Measurements from ENCODE around the gene ZNF438. TPM values are rescaled to one million over a fixed set of nuclear protein-coding genes. Genes with fewer than 3 reads are reported as not detected.

Gene ZNF438
- total and polyA plus RNA-seq, 2 of the 4 experiments (the other 2 are of a cell fraction): 1.8 to 2.9 TPM

- Histone ChIP-seq H3K9ac (ENCODE audit: low read depth, low read length) (no peak overlapping the region), H3K9me3 (ENCODE audit: control insufficient read depth, insufficient read depth, low read length) (no peaks in the 10 kb centered on the region), H4K20me1 (ENCODE audit: insufficient read depth, low read length) (no peaks in the 10 kb centered on the region), H3K23ac (ENCODE audit: low read depth, low read length) (no peak overlapping the region), H3K4me1 (ENCODE audit: control insufficient read depth, insufficient read depth, low read length) (peaks cover 2% of the 10 kb centered on the region), H3K4ac (ENCODE audit: low read depth, low read length) (no peak overlapping the region), H2AFZ (replicated peaks; ENCODE audit: low read length, poor library complexity) (no peak overlapping the region), H2AK9ac (replicated peaks; ENCODE audit: low read depth, low read length, poor library complexity) (no peak overlapping the region), H2BK20ac (ENCODE audit: low read depth, low read length) (no peak overlapping the region), H4K91ac (ENCODE audit: insufficient read depth, low read depth, low read length) (no peak overlapping the region), H3K79me1 (ENCODE audit: low read depth in 1 of 2, low read length in 2 of 2) (peaks cover 0 to 6% of the 10 kb centered on the region in 2 experiments; a peak in 2 of 4 replicates), H3K27me3 (ENCODE audit: control insufficient read depth, insufficient read depth, low read length) (no peaks in the 10 kb centered on the region), H3K4me2 (ENCODE audit: low read depth, low read length) (no peak overlapping the region), H3K9me1 (ENCODE audit: insufficient read depth, low read length) (peaks cover 3% of the 10 kb centered on the region; the same call in 1 of the 2 replicates), H2AK5ac (ENCODE audit: low read depth, low read length) (no peak overlapping the region), H3K27ac (ENCODE audit: insufficient read depth, low read length) (no peak overlapping the region), H3K14ac (replicated peaks; ENCODE audit: low read depth, low read length) (no peak overlapping the region), H3K18ac (ENCODE audit: low read depth, low read length) (no peak overlapping the region), H2BK15ac (ENCODE audit: low read depth, low read length) (no peak overlapping the region), H3K4me3 (ENCODE audit: insufficient read depth, low read depth, low read length) (no peak overlapping the region), H4K8ac (ENCODE audit: low read depth in 2 of 2, low read length in 2 of 2) (no peak overlapping the region), H2BK120ac (ENCODE audit: low read depth, low read length) (no peak overlapping the region), H4K5ac (ENCODE audit: low read depth, low read length) (no peak overlapping the region), H2BK5ac (ENCODE audit: low read depth, low read length, poor library complexity, severe bottlenecking) (no peak overlapping the region), H3K36me3 (ENCODE audit: control insufficient read depth, insufficient read depth, low read length) (no peaks in the 10 kb centered on the region), H3K56ac (ENCODE audit: extremely low read depth, insufficient read depth, low read length) (no peak overlapping the region)
- POLR2A ChIA-PET (ENCODE audit: unreplicated experiment): no interaction called here
- intact Hi-C loops (cut with micrococcal nuclease) (no loop called here), dilution Hi-C loops (cut with HindIII; ENCODE audit: low sequenced_read_pairs, unreplicated experiment) (no loop called here), in situ Hi-C loops (cut with MboI; ENCODE audit: low sequenced_read_pairs) (no loop called here)
- CTCF ChIA-PET: no interaction called here
- DNase-seq (no peak), ATAC-seq (ENCODE audit: low read depth) (no peak)
- no CpG with 5 or more reads among the region's 1 CpG for WGBS, 2 experiments (ENCODE audit: extremely low coverage in 2 of 2, insufficient read length in 1 of 2)
- BruUV-seq (replicated peaks): no TSS peak
- TF ChIP-seq POLR2A (IDR thresholded peaks at IDR 0.05; ENCODE audit: low read depth, low read length): no peak
- TF ChIP-seq MAFK (IDR thresholded peaks at IDR 0.05; ENCODE audit: low read depth, low read length): no peak
- no peak for TF ChIP-seq USF2 (IDR thresholded peaks at IDR 0.05; ENCODE audit: low read depth, low read length)
- no peak for TF ChIP-seq CTCF (conservative IDR thresholded peaks at IDR 0.05; ENCODE audit: low read depth, low read length)
- no peak for TF ChIP-seq BHLHE40 (IDR thresholded peaks at IDR 0.05; ENCODE audit: low read depth, low read length)
- TF ChIP-seq SMC3 (IDR thresholded peaks at IDR 0.05; ENCODE audit: low read depth, low read length): no peak
- no peak for TF ChIP-seq MXI1 (IDR thresholded peaks at IDR 0.05; ENCODE audit: borderline replicate concordance, low read depth, low read length)
- no peak for TF ChIP-seq FOS (IDR thresholded peaks at IDR 0.05; ENCODE audit: low read depth, low read length)
- TF ChIP-seq NFE2L2 (IDR thresholded peaks at IDR 0.05; ENCODE audit: low read depth, low read length): no peak
- no peak for TF ChIP-seq ELK1 (IDR thresholded peaks at IDR 0.05; ENCODE audit: borderline replicate concordance, low read depth, low read length)
- no peak for TF ChIP-seq RFX5 (IDR thresholded peaks at IDR 0.05; ENCODE audit: low read depth, low read length)
- TF ChIP-seq CEBPB (IDR thresholded peaks at IDR 0.05; ENCODE audit: low read depth, low read length): no peak
- TF ChIP-seq MAZ (IDR thresholded peaks at IDR 0.05; ENCODE audit: borderline replicate concordance, low read depth, low read length): no peak
- TF ChIP-seq RAD21 (IDR thresholded peaks at IDR 0.05; ENCODE audit: low read length): no peak
Measured at GRCh38 chr10:30868611-30869010, 163.1 kb downstream of the ZNF438 start.
